Measurements from ENCODE around the gene INHBC.
"Not testable (repeated sequence)": the region's sequence is repeated elsewhere in the genome, so short reads cannot be mapped to it uniquely, and the experiment has no call there.

Gene INHBC

GRCh38 chr12:57420482-57420881, 14.1 kb upstream of the INHBC start:
- H3K27ac Mint-ChIP-seq, result no peak overlapping the region
- H3K4me1 Mint-ChIP-seq, result peaks cover 11% of the 10 kb centered on the region
- peaks cover 3% of the 10 kb centered on the region for H3K27me3 Mint-ChIP-seq (ENCODE audit: low read depth, poor library complexity)
- peaks cover 49% of the 10 kb centered on the region for H3K36me3 Mint-ChIP-seq (ENCODE audit: low read depth)
- TF ChIP-seq, protein P1, sequence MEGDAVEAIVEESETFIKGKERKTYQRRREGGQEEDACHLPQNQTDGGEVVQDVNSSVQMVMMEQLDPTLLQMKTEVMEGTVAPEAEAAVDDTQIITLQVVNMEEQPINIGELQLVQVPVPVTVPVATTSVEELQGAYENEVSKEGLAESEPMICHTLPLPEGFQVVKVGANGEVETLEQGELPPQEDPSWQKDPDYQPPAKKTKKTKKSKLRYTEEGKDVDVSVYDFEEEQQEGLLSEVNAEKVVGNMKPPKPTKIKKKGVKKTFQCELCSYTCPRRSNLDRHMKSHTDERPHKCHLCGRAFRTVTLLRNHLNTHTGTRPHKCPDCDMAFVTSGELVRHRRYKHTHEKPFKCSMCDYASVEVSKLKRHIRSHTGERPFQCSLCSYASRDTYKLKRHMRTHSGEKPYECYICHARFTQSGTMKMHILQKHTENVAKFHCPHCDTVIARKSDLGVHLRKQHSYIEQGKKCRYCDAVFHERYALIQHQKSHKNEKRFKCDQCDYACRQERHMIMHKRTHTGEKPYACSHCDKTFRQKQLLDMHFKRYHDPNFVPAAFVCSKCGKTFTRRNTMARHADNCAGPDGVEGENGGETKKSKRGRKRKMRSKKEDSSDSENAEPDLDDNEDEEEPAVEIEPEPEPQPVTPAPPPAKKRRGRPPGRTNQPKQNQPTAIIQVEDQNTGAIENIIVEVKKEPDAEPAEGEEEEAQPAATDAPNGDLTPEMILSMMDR (IDR thresholded peaks at IDR 0.05), result no peak
- no peaks in the 10 kb centered on the region for H3K9me3 Mint-ChIP-seq
- no peak overlapping the region for H3K4me3 Mint-ChIP-seq
- no peak for DNase-seq

GRCh38 chr12:57426948-57427347, 7.6 kb upstream of the INHBC start:
- H3K9me3 Mint-ChIP-seq; H3K27me3 Mint-ChIP-seq (ENCODE audit: low read depth, poor library complexity); H3K4me3 Mint-ChIP-seq; DNase-seq; H3K27ac Mint-ChIP-seq: not testable (repeated sequence)
- Mint-ChIP-seq H3K4me1 (peaks cover 43% of the 10 kb centered on the region), H3K36me3 (ENCODE audit: low read depth) (peaks cover 36% of the 10 kb centered on the region)

- H3K27me3 Mint-ChIP-seq (ENCODE audit: low read depth, poor library complexity), result peaks cover 3% of the 10 kb centered on the region
- H3K36me3 Mint-ChIP-seq (ENCODE audit: low read depth), result peaks cover 24% of the 10 kb centered on the region
- peak overlapping the region; percentile 94 for H3K4me3 Mint-ChIP-seq
- TF ChIP-seq, protein P1 (IDR thresholded peaks at IDR 0.05), result no peak
- H3K9me3 Mint-ChIP-seq, result no peaks in the 10 kb centered on the region
- peak overlapping the region; percentile 96 for H3K27ac Mint-ChIP-seq
- no peak for DNase-seq
- peaks cover 48% of the 10 kb centered on the region for H3K4me1 Mint-ChIP-seq
Measured at GRCh38 chr12:57428965-57429364, 5.6 kb upstream of the INHBC start.

GRCh38 chr12:57429473-57430111, 5.0 kb upstream of the INHBC start:
- Mint-ChIP-seq H3K27me3 (ENCODE audit: low read depth, poor library complexity) (no peaks in the 10 kb centered on the region), H3K27ac (peak overlapping the region; percentile 99), H3K9me3 (no peaks in the 10 kb centered on the region), H3K4me3 (peak overlapping the region; percentile 94), H3K36me3 (ENCODE audit: low read depth) (peaks cover 18% of the 10 kb centered on the region), H3K4me1 (peaks cover 54% of the 10 kb centered on the region)
- DNase-seq, result no peak
- TF ChIP-seq, protein P1 (IDR thresholded peaks at IDR 0.05), result no peak

- H3K4me1 Mint-ChIP-seq, result peaks cover 59% of the 10 kb centered on the region
- H3K27me3 Mint-ChIP-seq (ENCODE audit: low read depth, poor library complexity), result peaks cover under 1% of the 10 kb centered on the region
- TF ChIP-seq, protein P1 (IDR thresholded peaks at IDR 0.05), result no peak
- peak overlapping the region; percentile 94 for H3K4me3 Mint-ChIP-seq
- peak; percentile 78 for DNase-seq
- H3K36me3 Mint-ChIP-seq (ENCODE audit: low read depth), result peaks cover 14% of the 10 kb centered on the region
- H3K27ac Mint-ChIP-seq, result peak overlapping the region; percentile 99
- no peaks in the 10 kb centered on the region for H3K9me3 Mint-ChIP-seq
Measured at GRCh38 chr12:57430112-57430930, 4.3 kb upstream of the INHBC start.

DNA sequence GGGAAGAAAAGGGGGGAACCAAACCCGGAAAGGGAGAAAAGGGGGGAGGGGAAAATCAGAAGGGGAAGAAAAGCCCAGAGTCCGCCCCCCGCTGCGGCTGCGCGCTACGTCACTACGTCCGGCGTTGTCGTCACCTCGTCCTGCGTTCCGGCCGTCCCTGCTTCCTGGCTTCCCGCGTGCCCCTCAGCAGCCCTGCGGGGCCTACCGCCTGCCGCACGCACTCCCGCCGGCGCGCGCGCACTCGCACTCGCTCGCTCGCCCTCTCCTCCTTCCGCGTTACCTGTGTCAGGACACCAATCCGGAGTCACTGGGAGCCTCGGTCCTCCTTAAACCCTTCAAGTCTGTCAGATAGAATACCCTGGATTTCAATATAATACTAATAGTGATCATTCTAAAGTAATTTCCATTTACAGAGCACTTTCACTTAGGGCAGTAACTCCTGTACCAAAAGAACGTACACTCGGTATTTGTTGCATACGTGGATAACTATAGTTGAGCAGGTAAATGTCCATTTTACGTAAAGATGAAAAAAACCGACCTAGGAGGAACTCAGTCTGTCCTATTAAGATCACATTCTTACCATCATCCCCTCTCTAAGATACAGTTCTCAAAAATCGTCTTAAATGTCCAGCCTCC, 3.5 kb upstream of the INHBC start, which contains the start of gene R3HDM2:
Gene R3HDM2 (minus strand): TSS at position 113 of the 636 bp plus-strand sequence. CDS start 120,615 bp downstream, outside the sequence.
- DNase-seq, result peak; percentile 91
- TF ChIP-seq, protein P1 (IDR thresholded peaks at IDR 0.05), result no peak
- Mint-ChIP-seq H3K27me3 (ENCODE audit: low read depth, poor library complexity) (peaks cover 4% of the 10 kb centered on the region), H3K27ac (peak within 1 kb of the TSS; percentile 99), H3K9me3 (no peaks in the 10 kb centered on the region), H3K4me3 (peak within 1 kb of the TSS; percentile 94), H3K36me3 (ENCODE audit: low read depth) (peaks cover 7% of the 10 kb centered on the region), H3K4me1 (peaks cover 63% of the 10 kb centered on the region)

Data from nephron progenitor cell (in vitro differentiated cells).